HG02852 (cell line): ENCODE results near the gene TMEM183A.

Source experiments
- ATAC-seq: cut with Tn5 transposase; IDR thresholded peaks from one replicate; pipeline ENCODE4 v1.9.1; 2021; ENCODE audit warnings: mild to moderate bottlenecking, moderate library complexity; ENCODE audit not compliant: unreplicated experiment

Gene TMEM183A

GRCh38 chr1:203063287-203063686, 56.1 kb downstream of the TMEM183A start:
- no peak for ATAC-seq

- ATAC-seq = no peak
Observed at GRCh38 chr1:203065191-203065590, 58.0 kb downstream of the TMEM183A start.

- no peak for ATAC-seq
Observed at GRCh38 chr1:203065986-203066385, 58.8 kb downstream of the TMEM183A start.

- no peak for ATAC-seq
Observed at GRCh38 chr1:203066965-203067364, 59.8 kb downstream of the TMEM183A start.

- no peak for ATAC-seq
Observed at GRCh38 chr1:203069030-203069747, 62.0 kb downstream of the TMEM183A start.

GRCh38 chr1:203072002-203072602, 64.9 kb downstream of the TMEM183A start:
- ATAC-seq = no peak

- no peak for ATAC-seq
Observed at GRCh38 chr1:203072911-203073310, 65.7 kb downstream of the TMEM183A start.

- no peak for ATAC-seq
Observed at GRCh38 chr1:203073469-203073868, 66.3 kb downstream of the TMEM183A start.
